HG02623 (cell line): ENCODE results near the gene EXOSC9.
A peak's percentile ranks its signal among the peaks of the same experiment; 100 is the strongest.

ENCODE experiments used
- ATAC-seq: cut with Tn5 transposase; IDR thresholded peaks from one replicate; pipeline ENCODE4 v1.9.1; 2021; ENCODE audit warnings: moderate library complexity; ENCODE audit not compliant: unreplicated experiment

Gene EXOSC9

DNA sequence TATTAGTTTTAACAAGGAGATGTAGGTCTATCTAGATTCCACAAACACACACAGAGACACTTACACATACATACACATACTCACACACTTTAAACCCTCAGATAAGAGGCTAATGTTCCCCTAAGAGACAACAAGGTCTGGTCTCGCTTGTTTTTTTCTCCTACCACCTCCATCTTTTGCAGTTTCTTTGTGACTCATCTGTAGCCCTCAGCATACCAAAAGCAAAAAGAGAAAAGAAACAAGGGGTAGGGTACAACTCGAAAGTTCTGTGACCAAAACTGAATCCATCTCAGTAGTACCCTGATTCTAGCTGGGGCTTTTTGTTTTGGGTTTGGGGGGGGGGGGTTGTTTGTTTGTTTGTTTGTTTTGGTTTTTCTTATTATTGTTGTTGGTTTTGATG lies 12.2 kb upstream of the EXOSC9 start:
- peak; percentile 92 for ATAC-seq

DNA sequence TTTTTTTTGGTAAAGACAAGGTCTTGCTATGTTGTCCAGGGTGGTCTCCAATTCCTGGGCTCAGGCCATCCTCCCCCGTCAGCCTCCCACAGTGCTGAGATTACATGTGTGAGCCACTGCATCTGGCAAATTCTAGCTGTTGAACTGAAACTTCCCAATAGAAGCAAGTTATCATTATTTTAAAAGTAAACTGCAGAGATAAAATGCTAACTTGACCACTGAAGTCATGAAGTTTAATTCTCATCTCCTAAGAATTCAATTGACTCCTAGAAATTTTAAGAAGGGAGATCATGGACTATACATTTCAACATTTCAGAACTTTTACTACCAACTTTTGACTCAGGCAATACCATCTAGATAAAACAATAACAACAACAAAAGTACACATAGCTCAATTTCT lies 11.7 kb upstream of the EXOSC9 start:
- no peak for ATAC-seq

DNA sequence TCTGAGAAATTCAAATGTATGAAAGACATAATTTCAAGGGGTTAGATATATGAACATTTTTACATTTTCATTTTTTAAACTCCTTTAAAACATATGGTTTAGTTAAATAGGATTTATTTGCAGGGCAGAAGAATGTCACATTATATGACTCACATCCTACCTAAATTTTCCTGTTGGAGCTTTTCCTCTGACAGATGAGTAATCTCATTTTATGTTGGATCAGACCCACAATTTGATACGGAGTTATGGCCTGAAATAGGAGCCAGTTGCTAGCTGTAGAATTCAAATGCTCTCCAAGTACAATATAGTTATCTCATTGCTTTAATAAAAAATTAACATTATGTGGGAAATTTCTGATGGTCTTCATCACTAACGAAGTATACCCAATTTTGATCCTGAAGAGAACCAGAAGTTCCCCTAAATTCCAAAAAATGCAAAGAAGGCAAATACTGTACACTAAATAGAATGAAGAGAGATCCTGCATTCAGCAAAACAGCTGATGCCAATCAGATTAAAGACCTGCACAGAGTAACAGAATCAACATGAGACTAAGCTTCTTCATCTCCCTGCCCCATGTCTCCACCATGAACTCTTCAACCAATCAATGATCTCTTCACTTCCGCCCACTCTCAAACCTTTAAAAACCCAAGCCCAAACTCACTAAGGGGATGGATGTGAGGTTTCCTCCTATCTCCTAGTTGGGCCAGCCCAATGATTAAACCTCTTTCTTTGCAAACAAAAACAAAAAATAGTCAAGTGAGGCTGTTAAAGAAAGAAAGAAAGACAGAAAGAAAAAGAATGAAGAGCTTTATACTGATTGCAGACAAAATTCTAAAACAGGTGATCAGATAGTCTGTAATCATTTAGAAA lies 10.9 kb upstream of the EXOSC9 start:
- no peak for ATAC-seq

DNA sequence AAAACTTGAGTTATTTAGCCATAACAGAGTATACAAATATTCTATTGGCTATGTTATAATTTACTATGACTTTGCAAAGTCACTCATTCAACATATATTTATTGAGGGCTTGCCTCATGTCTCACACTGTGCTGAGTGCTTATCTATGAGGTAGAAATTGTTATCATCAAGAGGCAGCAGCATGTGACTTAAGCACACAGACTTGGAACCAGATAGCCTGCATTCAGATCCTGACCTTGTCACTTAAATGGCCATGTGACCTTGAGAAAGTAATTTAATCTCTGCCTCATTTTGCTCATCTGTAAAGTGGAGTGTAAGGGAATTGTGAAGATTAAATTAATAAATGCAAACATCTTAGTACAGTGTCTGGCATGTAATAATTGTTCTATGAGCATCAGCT lies 10.1 kb upstream of the EXOSC9 start:
- no peak for ATAC-seq

DNA sequence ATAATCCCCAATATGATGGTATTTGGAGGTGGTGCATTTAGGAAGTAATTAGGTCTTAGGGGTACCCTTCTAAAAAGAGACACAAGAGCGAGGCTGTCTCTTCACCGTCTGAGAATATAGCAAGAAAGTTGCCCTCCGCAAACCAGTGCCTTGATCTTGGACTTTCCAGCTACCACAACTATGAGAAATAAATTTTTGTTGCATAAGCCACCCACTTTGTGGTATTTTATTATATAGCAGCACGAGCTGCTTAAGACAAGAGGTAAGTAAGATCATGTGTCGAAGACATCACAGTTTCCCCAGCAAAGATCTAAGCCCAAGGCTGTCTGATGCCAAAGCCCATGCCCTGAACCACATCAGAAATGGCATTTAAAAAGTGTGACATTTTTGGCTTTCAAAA lies 9.6 kb upstream of the EXOSC9 start:
- no peak for ATAC-seq

DNA sequence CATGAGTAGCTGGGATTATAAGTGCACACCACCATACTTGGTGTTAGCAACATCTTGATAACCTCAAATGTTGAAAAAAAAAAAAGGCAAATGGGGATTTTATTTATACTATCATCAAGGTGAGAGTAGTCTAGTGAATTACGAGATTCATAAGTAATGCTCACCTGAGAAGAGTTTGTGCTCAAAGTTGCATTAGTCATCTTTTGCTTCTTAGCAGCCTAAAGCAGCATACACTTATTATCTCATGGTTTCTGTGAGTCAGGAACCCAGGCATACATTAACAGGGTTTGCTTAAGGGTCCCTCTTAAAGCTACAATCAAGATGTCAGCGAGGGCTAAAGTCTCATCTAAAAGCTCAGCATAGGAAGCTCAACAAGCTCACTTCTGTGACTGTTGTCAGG lies 8.2 kb upstream of the EXOSC9 start:
- no peak for ATAC-seq

DNA sequence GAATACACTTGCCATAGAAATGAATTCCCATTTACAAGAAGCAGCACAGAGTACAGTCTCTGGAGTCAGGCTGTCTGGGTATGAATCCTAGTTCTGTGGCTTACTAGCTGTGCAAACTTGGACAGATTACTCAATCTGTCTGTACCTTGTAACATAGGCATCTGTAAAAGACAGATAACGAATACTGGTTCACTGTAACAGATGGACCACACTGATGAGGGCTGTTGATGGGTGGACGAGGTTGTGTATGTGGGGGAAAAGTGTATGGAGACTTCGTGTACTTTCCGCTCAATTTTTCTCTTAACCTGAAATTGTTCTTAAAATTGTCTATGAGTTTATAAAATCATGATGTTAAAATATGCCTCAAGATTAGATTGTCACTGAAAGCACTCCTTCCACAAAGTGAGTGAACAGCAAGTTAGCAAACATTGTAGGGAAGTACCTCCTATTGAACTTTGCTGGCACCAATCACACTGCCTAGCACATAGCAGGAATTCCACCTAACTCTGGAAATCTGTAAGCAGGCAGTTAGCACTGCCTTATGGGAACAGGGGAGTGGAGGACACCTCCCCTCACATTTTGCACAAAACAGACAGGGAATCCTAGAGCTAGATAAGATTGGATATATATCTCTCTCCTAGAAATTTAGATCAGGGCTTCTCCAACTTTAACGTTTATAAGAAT lies 6.5 kb upstream of the EXOSC9 start:
- ATAC-seq, result no peak

DNA sequence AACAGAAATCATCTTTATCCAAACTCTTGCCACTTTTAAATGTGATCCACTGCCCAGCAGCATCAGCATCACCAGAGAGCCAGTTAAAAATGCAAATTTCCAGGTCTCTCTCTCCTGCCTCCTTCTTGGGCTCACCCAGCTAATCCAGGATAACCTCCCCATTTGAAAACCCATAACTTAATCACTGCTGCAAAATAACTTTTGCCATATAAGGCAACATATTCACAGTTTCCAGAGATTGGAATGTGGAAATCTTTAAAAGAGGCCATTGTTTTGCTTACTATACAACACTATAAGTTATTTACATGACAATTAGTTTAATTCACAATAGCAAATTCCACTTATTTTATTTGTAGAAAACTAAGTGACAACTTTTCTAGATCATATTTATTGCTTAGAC lies 4.8 kb upstream of the EXOSC9 start:
- ATAC-seq, result no peak

DNA sequence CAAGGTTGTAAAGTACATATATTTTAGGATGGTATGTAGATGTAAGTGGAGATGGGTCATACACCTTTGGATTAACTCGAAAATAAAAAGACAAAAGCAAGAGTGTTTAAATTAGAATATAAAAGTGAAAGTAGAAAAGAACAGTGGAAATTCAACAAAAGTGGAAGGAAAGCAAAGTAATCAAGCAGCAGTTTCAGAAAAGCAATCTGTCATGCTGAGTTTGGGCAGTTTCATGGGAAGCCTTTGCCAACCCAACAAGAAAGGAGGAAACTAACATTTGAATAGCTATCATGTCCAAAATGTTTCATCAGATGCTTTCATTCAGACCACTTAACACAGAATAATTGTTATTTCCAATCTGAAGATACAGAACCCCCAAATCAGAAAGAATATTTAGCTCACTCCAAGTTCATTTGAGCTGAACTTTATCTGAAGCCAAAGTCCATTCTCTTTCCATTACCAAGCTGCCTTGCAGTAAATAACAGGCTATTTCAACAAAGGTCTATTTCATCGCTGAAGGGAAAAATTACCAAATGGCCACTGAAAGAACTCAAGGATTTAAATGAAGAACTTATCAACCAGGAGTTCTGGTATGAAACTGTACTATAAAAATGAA lies 1.8 kb upstream of the EXOSC9 start:
- no peak for ATAC-seq

DNA sequence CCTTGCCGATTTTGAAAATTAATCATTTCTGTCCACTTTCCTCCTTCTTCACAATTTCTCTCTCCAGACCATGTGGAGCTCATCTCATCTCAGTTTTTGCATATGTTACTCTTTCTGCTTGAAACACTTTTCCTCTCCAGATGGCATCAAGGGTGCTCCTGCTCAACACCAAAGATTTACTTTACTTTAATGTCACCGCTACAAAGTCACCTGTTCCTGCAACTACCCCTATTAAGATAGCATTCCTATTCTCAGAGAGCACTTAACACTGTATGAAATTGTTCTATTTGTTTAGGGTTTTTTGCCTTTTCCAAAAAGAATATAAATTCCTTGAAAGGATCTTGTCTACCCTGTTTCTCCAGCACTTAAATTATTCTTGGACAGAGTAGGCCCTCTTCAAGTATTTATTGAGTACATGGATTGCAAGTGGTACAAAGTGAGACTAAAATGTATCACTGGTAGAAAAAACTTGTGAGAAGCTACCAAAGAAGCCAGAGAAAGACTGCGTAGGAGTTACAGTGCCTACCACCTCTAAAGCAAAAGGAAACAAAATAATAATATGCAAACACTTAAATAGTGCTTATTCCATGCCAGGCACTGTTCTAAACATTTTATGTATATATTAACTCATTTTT lies 1.1 kb upstream of the EXOSC9 start:
- no peak for ATAC-seq

DNA sequence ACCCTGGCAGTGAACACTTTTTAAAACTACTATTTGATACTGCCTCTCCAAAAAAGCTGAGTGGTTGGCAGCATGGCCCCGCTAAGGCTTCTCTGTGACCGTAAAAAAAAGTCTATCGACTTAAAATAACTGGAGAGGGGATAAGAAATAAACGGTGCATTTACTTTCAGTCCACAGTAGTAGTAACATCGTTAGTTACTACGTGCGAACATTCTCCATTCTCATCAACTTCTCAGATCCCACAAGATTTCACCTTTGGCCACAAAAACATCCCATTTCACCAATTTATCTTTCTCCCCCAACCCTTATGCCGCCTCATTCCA lies 524 bp upstream of the EXOSC9 start:
- peak; percentile 7 for ATAC-seq

DNA sequence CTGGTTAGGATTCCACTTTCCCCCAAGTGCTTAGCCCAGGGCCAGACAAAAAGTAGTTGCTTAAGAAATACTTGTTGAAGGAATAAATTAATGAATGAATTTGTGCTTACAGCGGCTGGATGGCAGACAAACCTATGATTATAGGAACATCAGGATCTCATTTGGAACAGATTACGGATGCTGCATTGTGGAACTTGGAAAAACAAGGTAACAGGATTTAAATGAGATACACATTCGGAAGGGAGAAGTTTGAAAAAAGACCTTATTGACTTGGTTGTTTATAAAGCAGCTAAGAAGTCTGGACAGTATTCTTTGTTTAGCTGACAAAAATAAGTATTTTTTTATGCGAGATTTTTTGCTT lies 572 bp downstream of the EXOSC9 start:
- no peak for ATAC-seq

DNA sequence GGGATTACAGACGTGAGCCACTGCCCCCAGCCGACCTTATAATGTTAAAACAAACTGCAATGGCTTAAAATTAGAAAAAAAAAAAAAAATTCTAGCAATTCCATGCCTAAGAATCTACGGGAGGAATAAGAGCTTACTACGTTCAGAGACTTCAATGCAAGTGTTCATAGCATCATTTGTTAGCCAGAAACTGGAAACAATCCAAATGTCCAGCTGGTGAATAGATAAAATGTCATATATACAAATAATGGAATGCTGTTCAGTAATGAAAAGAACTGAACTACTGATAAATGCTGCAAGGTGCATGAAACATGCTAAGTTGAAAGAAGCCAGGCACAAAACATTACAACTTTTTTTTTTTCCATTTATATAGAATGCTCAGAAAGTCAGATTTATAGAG lies 5.3 kb downstream of the EXOSC9 start:
- ATAC-seq, result no peak

DNA sequence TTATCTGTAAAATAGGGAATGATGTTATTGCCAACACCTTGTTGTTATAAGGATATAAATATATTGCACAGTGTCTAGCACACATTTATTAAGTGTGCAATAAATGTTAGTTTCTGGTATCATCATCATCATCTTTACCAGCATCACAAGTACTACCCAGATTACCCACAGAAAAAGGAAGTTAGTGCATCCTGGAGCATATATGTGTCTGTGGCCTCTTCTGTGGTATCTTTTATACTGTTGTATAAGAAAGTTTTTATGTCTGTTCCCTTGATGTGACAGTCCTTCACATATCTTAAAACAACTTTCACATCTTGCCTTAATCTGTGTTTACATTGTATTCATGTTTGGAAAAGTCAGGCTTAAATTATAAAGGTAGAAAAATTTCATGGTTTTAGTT lies 10.0 kb downstream of the EXOSC9 start:
- no peak for ATAC-seq

DNA sequence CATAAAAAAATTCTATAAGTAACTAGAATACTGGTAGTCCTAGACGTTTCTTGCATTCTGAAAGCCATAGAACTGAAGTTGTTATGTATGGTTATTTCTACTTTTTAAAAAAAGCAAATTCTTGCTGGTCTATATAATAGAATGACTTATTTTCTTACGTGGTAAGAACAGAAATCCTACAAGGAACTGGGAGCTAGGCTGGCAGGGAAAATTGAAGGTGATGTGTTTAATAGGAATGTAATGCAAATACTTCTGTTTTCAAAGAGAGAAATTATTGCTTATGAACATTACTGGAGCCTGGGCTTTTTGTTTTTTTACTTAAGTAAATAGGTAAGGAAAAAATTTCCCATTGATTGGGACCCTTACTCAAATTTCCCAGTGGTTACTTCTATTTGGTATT lies 13.6 kb downstream of the EXOSC9 start:
- no peak for ATAC-seq

DNA sequence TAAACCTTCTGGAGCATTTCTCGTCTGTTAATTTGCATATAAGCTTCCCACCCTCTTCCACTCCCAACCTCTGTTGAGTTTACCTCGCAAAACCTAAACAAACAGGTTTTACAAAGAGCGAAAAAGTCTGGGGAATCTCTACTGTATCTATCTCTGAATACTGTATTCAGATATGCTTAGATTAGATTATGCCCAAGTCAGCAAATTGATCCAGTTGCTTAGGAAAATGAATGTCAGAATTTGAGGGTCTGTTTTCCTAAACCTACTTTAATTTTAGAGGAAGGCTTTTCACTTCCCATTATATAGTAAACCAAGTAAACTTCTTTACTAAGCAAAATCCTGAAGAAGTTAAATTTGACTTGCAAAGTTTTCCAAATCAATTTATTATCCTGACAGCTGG lies 15.9 kb downstream of the EXOSC9 start:
- ATAC-seq, result no peak

DNA sequence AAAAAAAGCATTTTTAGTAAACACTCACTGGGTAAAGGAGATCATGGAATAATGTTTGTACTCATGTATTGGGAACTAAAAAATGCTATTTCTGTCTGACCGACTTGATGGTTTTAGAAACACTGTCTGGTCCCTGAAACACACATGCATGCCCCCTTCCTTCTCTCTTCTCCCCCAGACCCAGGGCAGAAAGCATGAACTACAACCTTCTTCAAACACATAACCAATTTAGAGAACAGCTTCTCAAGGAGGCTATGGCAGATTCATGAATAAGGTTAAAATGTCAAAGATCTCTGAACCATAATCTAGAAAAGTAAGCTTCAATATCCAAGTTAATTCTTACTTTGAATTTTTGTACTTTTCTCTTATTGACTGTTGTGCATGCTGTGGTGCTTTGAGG lies 16.6 kb downstream of the EXOSC9 start:
- ATAC-seq, result no peak

DNA sequence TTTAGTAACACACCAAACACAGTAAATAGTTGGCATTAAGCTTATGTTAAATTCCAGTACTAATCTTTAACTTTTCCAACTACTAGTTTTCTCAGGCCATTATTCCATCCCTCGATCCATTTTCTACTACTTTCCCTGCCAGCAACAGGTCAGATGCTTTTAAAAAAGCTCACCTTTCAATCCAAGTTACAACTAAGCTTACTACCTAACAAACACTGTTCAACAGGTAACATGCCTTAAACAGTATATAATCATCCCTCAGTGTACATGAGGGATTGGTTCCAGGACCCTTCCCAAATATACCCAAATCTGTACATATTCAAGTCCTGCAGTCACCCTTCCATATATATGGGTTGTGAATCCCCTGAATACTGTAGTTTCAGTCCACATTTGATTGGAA lies 17.1 kb downstream of the EXOSC9 start:
- ATAC-seq, result no peak

DNA sequence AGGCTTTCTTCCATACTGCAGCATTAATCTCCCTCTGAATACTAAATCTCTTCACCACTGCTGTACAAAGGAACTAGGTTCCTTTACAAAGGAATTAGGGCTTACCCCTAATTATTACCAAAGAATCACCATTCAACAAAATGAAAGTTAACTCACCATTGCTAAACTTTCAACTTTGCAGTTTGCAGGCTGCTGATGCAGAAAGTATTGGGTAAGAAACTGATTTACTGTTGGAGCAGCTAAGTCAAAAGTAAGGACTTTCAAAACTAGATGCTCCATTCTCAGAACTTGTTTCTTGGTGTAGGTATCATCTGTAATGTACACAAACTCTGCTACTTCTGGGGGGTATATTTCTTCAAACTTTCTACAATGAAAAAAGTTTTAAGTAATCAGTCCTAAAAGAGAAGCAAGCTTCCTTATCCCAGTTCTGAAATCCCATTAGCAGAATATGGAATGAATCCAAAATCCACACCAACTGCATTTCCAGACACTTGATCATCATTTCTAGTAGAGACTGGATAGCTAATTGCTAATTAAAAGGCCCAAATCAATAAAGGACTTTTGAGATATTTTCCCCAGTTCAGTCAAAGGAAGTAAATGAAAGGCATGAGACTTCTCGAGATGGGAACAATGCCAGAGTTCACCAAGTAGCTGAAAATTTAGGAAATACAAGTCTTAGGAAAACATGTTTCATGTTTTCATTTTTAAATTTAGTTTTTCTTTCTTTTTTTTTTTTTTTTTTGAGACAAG lies 18.3 kb downstream of the EXOSC9 start:
- ATAC-seq, result no peak

DNA sequence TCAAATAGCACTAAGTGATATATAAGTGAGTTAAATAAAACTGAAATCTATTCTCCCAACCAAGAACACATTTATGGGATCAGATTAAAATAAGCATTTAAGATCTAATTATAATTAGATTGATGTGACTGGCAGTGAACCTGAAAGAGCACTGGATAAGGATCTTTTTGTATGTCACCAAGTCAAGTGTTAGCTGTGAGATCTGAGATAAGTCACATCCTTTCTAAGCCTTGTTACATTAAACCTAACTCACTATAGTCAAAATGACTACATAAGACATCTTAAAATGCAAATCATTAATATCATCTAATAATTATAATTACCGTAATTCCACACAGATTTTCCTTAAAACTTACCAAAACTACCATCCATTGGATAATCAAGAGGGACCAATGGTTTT lies 20.9 kb downstream of the EXOSC9 start:
- no peak for ATAC-seq

DNA sequence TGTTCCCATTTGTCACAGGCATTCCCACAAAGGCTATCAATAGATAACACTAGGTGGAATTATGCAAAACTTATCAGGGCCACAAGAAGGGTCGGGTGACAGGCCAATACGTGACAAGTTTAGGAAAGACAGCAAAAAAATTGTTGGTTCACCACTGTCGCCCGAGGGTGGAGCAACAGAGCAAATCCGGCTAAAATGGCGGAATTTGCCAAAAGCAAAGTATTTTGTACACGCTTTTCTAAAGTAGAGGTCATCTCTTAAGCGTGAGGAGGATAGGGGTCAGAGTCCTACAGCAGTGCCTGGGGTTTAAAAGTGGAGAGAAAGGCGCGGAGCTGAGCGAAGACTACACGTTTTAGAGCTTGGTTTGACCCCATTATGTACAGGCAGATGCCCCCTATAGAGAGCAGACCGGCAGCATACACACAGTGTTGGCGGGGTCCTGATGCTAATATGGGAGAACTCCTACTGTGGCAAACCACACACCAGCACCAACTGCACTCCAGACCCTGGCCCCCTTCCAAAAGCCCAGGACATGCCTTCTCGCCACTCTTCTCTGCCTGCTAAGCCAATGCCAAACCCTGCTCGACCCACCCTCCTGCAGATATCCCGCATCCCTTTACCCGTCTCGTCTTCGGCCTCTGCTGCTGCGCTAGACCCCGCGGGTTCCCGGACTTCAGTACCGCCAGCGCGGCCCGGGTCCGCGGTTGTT lies 21.8 kb downstream of the EXOSC9 start:
- ATAC-seq, result peak; percentile 37
